Ovary (tissue), 3 donors: ENCODE data around the gene RHOA.

Source experiments
- EP300 ChIP-seq: sonication (generic); formaldehyde crosslinking; IDR thresholded peaks from one replicate; pipeline ENCODE4 v1.6.1; 2017; ENCODE audit warnings: antibody characterized with exemption
- POLR2A ChIP-seq: fragments of 450-650 bp; IDR thresholded peaks from one replicate; pipeline ENCODE4 v1.6.1; 2017; ENCODE audit warnings: antibody characterized with exemption, mild to moderate bottlenecking, moderate library complexity
- TF ChIP-seq, protein P1 (sequence below), 3 donors: fragments of 450-650 bp in 2 of 3; fragments of 200-600 bp in 1 of 3; IDR thresholded peaks; one replicate each; pipeline versions ENCODE4 v1.5.1 to v1.8.0; 2016 to 2022; ENCODE audit warnings: antibody characterized with exemption in 3 of 3, mild to moderate bottlenecking in 1 of 3
- donor health status: DM: no; HTN: no; CAD: no.

DNA sequence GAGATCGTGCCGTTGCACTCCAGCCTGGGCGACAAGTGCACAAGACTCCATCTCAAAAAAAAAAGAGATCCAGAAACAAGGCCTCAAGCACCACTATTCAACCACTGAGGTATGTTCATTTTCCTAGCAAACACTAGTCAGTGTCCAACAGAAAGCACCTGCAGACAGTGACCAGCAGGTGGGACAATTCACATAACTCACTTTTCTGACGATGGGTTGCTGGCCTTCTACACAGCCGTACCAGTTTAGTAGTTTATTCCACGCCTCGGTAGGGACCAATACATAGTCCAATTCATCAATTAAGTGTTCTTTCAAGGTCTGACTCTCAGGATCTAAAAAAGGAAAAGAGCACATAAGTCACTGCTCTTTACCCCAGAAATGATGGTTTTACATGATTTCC, 84.3 kb downstream of the RHOA start:
- TF ChIP-seq, protein P1, sequence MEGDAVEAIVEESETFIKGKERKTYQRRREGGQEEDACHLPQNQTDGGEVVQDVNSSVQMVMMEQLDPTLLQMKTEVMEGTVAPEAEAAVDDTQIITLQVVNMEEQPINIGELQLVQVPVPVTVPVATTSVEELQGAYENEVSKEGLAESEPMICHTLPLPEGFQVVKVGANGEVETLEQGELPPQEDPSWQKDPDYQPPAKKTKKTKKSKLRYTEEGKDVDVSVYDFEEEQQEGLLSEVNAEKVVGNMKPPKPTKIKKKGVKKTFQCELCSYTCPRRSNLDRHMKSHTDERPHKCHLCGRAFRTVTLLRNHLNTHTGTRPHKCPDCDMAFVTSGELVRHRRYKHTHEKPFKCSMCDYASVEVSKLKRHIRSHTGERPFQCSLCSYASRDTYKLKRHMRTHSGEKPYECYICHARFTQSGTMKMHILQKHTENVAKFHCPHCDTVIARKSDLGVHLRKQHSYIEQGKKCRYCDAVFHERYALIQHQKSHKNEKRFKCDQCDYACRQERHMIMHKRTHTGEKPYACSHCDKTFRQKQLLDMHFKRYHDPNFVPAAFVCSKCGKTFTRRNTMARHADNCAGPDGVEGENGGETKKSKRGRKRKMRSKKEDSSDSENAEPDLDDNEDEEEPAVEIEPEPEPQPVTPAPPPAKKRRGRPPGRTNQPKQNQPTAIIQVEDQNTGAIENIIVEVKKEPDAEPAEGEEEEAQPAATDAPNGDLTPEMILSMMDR (IDR thresholded peaks at IDR 0.05) = no peak
- TF ChIP-seq EP300 = no peak
- no peak for TF ChIP-seq POLR2A
